Kidney tubule cell (primary cell): Measurements from ENCODE around the gene MYO3A.
"Not testable (repeated sequence)": the region's sequence is repeated elsewhere in the genome, so short reads cannot be mapped to it uniquely, and the experiment has no call there.

Source experiments
- DNase-seq: peaks from one replicate; pipeline ENCODE4 v3.0.0-alpha.2; 2018; ENCODE audit warnings: low spot score

Gene MYO3A

DNA sequence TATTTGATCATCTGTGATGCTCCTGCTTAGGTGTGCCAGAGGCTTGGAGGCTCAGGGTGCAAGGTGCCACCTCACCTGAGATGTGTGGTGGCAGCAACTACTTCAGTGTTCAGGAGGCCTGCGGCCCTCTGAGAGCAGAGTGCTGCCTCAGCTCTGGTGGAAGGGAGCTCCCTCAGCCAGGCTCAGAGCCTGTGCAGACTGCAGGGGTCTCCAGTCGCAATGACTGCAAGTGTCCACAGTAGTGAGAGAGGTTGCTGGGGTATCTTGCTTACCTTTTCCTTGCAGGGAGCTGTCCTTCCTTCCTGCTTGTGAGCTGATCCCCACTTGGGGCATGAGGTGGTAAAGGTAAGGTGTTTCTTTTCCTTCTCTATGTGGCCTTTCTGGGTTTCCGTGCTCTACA, 151.5 kb downstream of the MYO3A start:
- DNase-seq: no peak

DNA sequence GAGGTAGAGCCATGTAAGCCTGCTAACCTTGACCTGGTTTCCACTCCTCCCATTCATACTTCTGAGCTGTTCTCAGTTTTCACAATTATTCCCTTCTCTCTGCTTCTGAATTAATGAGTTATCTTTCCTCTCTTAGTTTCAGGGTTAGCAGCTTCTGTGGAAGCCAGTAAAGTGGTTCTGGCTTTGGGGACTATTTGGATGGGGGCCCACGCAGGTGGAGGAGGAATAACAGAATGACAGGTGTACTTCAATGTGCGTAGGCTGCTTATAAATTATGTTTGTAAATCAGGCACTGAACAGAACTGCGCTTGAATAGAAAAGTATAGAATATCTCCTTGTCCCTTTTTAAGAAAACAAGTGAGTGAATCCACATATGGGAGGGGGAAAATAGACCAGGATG, 153.6 kb downstream of the MYO3A start:
- no peak for DNase-seq

DNA sequence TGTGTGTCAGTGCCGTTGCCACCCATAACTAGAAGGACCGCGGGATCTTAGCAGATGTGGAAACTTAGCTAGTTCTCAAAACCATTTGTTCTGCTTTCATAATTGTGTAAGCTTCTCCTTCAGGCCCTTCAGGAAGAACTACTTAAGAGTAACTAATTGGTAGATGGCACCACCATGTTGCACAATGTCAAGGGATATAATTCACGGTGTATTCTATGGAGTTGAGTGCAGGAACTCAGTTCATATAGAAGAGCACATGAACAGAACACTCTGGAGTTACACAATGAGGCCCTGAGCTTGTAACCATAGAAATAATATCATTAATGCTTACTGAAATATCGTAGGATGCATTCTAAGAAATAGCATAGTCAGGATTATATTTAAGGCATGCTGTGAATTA, 156.0 kb downstream of the MYO3A start:
- DNase-seq: no peak

DNA sequence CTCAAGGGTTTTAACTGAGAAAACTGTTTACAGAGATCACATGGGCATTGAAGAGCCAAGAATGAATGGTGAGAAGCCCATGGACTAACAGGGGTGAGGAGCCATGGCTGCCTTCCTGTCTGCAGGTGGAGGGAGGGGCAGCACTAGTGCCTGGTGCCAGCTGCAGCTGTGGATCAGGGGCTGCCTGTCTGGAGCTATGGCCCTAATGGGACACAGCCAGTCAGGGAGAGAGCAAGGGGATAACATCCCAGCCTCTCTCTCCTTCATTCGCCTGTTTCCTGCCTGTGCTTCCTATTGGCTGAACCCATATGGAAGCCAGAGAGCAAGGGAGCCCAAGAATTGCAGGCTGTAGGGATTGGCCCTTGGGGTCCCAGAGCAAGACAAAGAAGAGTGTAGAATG, 156.7 kb downstream of the MYO3A start:
- DNase-seq: no peak

DNA sequence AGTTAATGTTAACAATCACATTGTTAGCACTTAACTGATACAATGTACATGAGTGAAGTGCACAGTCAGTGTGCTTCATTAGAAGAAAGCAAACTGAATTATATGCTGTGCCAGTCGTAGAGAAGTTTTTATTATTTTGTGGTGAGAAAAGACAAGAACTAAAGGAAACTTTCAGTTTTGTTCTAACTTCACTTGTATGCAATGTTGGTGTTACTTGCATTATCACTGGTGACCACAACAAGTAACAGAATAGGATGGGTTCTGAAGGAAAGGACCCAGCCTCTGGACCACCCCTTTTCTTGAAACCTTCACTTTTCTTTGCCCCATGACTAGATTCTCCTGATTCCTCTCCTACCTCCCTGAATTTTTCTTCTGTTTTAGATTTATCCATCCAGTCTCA, 159.2 kb downstream of the MYO3A start:
- no peak for DNase-seq

DNA sequence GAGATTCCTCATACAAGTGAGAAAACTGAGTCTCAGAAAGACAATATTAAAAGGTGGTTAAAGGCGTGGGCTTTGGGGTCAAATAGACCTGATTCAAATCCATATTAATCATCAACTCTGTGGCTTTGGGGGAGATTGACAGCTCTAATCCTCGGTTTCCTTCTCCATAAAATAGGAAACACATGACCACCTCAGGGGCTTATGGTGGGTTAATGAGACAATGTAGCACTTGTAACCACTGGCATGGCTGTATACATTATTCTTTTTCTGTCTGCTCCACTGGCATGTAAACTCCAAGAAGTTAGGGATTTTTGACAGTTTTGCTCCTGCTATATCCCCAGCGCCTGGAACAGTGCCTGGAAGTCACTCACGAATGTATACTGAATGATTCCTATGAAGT, 161.8 kb downstream of the MYO3A start:
- no peak for DNase-seq

DNA sequence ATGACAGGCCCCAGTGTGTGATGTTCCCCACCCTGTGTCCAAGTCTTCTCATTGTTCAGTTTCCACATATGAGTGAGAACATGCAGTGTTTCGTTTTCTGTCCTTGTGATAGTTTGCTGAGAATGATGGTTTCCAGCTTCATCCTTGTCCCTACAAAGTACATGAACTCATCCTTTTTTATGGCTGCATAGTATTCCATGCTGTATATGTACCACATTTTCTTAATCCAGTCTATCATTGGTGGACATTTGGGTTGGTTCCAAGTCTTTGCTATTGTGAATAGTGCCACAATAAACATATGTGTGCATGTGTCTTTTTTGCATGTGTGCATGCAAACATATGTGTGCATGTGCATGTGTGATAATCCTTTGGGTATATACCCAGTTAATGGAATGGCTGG, 163.5 kb downstream of the MYO3A start:
- DNase-seq: not testable (repeated sequence)

DNA sequence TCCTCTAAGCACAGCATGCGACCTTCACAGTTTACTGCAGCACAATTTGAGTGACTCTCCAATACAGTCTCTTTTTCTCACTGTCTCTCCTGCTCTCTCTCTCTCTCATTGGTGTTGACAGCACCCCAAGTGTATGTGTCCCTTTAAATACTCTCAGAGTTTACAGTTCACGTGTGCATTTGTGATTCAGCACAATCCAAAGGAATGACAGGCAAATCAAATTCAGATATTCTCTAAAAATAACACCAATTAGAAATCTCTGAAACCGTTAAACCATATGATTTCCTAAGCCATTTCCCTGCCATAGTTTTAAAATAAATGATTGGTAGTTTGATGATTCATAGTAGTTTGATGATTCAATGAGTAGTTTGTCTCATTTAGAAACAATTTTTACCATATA, 178.5 kb downstream of the MYO3A start:
- peak; percentile 28 for DNase-seq

DNA sequence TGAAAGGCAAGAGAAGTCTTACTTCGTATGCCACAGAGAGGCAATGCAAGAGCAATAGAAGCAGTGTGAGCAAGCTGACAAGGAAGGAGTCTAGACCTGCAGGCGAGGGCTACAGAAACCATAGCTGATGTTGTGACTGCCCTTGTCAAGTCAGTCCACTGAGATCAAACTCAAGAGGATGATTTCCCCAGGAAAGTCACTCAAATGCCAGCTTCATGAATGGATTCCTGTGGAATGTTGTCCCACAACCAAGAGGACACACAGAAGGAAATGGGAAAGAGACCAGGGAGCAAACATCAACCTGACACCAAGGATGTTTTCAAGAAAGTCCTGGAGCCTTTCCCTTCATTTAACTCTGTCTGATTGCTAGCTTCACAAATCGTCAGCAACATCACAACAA, 204.6 kb downstream of the MYO3A start:
- DNase-seq: no peak

DNA sequence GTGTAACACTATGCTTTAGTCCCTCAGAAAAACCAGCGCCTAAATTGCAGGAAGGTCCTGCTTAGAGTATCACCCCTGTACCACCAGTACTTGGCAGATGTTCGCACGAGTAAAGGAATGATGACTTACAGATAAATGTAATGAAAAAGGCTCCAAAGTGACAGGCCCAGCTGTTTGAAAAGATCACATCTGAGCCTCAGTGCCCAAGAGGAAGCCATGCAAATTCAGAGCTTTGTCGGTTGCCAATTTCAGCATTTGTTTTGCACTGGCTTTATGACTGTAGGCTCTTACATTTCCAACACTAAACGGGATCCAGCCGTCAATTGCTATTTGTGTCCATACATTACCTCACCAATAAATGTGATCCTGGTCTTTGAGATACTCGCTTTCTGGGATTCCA, 222.0 kb downstream of the MYO3A start:
- no peak for DNase-seq

DNA sequence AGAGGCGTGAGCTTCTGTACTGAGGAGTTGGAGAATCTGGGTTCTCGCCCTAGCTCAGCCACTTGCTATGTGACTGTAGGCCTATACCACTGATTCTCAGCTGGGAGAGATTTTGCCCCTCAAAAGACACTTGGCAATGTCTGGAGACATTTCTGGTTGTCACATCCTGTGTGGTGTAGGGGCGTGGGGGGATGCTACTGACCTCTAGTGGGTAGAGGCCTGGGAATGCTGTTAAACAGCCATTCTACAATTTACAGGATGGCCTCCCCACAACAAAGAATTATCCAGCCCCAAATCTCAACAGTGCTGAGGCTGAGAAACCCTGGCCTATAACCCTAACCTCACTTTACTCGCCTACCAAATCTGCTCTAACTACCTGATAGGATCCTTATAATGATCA, 223.7 kb downstream of the MYO3A start:
- DNase-seq: no peak

DNA sequence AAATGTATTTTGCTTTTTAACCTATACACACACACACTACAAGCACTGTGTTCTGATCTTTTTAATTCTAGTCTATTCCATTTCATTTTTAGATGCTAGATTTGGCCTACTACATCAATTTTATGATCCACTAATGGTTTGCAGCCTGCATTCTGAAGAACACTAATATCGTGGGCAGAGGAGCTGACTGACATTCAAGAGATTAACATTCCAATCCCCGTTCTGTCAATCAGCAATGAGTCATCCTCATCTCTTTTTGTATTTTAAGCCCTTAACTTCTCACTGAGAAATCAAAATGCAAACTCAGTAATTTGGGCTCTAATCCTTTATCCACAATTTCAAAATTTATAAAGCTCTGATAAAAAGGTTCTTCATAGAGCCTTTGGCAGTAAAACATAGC, 235.4 kb downstream of the MYO3A start:
- peak; percentile 25 for DNase-seq

DNA sequence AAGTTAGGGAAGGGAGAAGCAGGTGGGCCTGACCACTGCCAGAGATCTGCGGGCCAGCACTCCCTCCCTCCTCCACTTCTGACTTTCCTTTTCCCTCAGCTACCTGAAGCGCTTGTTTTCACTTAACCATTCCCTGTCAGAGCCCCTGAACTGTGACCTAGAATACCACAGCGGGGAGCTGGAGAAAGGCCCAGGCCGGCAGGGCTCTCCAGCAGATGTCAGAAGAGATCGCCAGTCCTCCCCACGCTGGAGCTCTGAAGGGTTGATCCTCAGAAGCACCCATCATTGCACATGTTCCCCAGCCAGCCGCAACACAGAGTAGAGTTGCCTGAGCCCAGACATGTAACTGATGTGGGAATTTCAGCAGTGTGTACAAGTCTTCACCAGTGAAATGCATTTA, 238.1 kb downstream of the MYO3A start:
- no peak for DNase-seq

DNA sequence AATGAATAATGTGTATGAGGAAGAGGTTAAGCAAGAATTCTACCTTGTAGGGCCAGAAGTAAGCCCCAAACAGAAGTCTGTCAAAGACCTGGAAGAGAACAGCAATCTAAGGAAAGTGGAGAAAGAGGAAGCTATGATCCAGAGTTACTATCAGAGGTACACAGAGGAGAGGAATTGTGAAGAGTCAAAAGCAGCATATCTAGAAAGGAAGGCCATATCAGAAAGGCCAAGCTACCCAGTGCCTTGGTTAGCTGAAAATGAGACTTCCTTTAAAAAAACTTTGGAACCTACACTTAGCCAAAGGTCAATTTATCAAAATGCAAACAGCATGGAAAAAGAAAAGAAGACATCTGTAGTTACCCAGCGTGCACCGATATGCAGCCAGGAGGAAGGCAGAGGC, 239.8 kb downstream of the MYO3A start:
- DNase-seq: no peak

DNA sequence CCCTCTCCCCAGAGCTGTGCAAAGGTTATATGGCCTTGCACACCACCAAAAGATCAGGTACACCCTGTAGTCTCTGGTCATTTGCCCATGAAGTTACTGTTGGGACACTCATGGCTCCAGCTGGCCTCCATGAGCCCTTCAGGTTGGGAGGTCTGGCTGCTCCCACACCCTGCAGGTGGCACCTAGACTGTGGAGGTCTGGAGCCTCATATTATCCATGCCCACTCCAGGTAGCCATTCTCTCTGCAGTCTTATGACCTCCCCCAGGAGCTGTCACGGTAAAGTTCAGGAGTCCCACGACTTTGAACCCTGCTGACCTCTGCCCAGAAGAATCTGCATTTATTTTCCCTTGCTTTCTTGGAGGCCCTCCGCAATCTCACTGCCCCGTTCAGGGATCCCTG, 243.3 kb downstream of the MYO3A start:
- no peak for DNase-seq

DNA sequence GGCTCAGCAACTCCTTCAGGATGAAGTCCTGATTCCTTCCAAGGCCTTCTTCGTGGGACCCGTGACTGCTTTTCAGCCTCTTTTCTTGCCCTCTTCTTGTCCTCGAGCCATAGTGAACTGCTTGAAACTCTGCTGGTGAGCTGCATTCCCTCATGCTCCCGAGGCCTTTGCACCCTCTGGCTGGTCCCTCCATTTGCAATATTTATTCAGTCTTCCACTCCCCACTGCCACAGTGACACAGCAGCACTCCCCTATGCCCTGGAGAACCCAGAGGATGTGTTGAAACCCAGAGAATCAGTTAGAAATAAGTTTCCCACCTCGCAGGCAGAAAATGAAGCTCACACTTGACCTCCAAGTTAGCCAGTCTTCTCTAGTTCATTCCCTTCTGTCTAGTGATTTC, 260.2 kb downstream of the MYO3A start:
- no peak for DNase-seq

DNA sequence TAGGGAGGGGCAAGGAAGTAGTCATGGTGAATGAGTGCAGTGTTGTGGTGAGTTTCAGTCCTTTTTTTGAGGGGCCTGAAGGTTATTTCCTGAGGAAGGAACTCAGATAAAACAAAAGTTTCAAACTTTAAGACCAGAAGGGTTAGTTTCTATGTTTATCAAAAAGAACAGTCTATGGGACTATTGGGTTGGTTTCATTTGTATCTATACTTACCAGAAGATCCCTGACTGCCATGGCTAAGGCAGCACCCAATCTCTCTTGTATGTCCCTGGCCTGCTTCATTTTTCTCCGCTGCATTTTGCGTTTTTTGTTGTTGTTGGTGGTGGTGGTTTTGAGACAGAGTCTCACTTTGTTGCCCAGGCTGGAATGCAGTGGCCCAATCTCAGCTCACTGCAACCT, 263.2 kb downstream of the MYO3A start:
- DNase-seq: no peak

DNA sequence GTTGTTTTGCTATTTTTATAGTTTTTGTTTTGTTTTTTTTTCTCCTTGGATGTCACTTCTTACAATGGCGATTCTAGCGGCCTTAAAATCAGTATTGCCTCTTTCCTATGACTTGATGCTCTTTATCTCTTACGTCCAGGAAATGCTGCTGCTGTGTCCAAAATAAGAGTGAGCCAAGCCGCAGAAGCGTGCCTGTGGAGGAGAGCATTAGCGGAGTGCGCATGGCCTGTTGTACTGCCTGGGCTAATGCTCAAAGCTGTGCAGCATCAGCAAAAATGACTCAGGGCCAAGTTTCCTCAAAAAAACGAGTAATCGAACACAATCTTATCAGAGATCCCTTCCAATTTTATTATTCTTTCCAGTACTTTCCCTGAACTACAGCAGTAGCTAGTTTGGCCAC, 264.1 kb downstream of the MYO3A start:
- DNase-seq: no peak

DNA sequence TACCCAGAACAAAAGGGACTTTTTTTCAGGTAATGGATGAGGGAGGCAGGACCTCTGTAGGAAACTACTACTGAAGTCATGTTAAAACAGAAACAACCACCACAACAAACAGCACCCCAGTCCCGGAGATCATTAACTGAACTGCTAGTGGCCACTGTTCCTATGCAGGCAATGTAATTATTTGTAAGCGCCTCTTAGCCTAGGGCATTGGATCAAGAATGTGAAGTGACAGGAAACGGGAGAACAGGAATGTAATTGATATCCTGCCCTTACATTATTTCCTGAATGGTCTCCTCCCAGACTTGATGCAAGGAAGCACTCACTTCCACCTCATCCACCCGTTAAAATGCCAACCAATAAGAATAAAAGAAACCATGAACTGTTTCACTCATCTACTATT, 265.8 kb downstream of the MYO3A start:
- peak; percentile 6 for DNase-seq

DNA sequence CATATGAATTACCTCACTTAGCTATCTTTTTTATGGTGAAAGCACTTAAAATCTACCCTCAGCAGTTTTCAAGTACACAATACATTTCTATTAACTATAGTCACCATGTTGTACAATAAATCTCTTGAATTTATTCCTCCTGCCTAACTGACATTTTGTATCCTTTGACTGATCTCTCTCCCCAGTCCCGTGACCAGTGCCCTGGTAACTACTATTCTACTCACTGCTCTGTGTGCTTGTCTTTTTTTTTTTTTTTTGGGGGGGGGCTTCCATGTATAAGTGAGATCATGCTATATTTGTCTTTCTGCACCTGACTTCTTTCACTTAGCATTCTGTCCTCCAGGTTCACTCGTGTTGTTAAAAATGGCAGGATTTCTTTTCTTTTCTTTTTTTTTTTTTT, 271.2 kb downstream of the MYO3A start:
- no peak for DNase-seq

DNA sequence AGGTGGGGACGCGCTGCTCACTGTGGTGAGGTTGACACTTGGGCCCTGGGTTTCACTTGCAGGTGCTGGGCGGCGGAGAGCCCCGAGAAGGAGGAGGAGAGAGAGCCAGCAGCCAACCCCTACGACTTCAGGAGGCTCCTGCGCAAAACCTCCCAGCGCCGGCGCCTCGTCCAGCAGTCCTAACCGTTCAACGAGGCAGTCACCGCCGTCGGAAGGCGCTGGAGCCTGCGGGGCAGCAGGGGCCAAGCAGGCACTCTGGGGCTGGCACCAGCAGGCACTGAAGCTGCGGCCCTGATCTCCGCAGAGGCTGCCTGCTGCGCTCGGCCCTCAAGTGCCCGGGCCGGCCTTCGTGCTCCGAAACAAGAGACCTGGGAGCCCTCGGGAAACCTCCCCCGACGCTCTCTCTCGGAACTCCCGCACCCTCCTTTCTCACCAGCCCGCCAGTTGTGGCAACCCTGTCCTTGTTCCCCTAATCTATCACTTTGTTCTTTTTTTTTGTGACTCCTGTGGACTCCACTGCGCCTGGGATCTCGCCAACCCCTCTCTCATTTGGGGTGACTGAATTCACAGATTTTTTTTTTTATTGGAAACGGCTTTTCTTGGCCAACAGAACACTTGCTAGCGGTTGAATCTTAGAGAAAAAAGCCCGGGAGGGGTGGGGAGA, 277.9 kb downstream of the MYO3A start:
- no peak for DNase-seq

DNA sequence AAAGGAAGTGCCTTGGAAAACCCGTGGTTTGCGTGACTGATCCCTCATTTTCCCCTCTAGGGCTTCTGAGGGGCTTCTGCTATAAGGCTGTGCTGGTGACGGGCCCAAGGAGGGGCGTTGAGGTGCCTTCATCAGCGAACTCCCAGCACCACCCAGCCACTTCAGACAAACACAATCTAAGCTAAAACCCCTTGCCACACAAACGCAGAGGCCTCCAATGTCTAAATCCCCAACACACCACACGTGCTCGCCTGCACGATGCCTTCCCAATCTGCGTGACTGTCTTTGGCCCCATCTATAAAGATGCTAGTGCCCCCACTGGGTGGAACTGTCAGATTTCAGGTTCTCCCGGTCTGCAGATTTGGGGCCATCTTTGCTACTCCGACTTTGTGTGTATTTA, 278.5 kb downstream of the MYO3A start:
- no peak for DNase-seq

DNA sequence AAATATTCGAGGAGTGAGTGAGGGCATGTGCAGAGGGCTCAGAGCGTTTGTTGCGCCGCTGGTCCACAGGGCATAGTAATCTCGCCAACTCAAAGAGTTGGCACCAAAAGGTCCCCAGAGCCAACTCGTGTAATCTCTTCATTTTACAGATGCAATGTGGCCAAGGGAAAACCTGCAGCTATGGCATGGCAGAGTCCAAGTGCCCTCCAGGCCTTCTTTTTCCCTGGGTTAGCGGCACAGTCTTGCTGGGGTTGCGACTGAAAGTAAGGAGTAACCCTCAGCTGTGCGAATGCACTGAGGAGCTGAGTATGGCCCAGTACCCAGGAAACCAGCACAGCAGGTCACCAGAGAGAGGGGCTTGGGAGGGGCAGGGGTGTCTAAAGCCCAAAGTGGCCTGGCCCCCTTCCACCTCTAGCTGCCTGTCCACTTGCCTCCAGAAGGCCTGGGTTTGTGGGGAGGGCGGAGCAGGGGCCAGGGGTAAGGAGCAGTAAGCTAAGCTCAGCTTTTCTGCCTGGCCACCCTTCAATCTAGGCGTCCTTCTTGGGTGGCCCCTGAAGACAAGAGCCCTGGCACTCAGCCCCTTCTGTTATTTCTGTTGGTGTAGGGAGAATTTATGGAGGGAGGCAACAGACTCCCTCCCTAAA, 279.2 kb downstream of the MYO3A start:
- DNase-seq: no peak

DNA sequence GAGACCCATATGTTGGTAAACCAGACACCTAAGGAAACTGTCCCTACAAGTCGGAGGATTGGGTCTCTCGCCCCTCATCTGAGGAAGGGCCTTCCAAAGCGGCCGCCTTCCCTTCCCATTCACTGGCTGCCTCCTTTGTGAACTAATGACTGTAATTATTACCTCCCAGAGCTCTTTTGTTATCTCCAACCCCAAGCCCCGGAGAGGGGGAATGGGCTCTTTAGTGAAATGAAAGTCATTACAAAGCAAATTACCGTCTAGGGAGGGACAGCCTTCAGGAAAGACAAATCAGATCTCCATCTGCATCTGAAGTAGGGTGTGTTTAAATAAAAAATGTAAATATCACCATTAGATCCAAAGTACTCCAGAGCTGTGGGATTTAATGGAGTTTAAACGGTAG, 280.0 kb downstream of the MYO3A start:
- no peak for DNase-seq
